ENCODE results near the gene GFPT2. TPM values are rescaled to one million over a fixed set of nuclear protein-coding genes. Genes with fewer than 3 reads are reported as not detected.

GFPT2 gene
- total and polyA plus RNA-seq, 2 of the 8 experiments (the other 6 are each of a cell fraction or from before 2014, with no cell fraction given): 83.7 to 143 TPM

- TF ChIP-seq CHD7 (IDR thresholded peaks at IDR 0.05; ENCODE audit: insufficient replicate concordance, low read length) (no peak), EZH2 (IDR thresholded peaks at IDR 0.05; ENCODE audit: low read depth, low read length, severe bottlenecking) (no peak), SAP30 (IDR thresholded peaks at IDR 0.05; ENCODE audit: insufficient read depth, insufficient replicate concordance, low read length) (no peak), SP4 (IDR thresholded peaks at IDR 0.05; ENCODE audit: low read length) (no peak), CTCF (IDR thresholded peaks at IDR 0.05; ENCODE audit: control extremely low read depth in 1 of 3, insufficient read depth in 1 of 3, low read depth in 1 of 3, low read length in 3 of 3) (no peak), SUZ12 (IDR thresholded peaks at IDR 0.05; ENCODE audit: low read length) (no peak)
Measured at GRCh38 chr5:180330270-180330648, 22.9 kb downstream of the GFPT2 start (continued).

Measured in H1 (cell line).